Erythroblast (primary cell): Measurements from ENCODE around the gene SPAG16.

ENCODE experiments used
- GATA1 ChIP-seq: IDR thresholded peaks from 2 replicates; pipeline ENCODE4 v1.6.1; 2011; ENCODE audit warnings: low read depth, mild to moderate bottlenecking, control low read depth, low read length, moderate library complexity
- POLR2A ChIP-seq: IDR thresholded peaks from 2 replicates; pipeline ENCODE4 v1.6.1; 2011; ENCODE audit warnings: mild to moderate bottlenecking, low read length

DNA sequence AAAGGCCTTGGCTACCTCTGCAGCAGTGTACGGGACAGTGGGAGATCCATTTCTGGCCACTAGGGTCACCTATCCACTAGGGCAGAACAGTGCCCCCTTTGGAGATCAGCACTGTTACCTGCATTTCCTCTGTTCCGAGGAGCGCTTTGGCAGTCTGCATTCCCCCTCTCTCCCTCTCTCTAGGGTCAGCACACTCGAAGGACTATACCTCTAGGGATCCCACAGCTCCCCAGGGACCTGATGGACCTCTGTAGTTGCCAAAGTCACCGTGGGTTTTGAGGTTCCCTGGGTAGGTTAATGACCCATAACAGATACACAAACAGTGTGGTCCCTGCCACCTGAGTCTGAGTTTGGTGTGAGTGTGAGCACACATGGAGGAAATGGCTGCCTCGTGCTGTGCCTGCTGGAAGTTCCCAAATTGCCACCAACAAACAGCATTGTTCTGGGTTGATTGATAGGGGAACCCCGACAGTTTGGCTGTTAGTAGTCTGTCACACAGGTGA is 1026.8 kb downstream of the SPAG16 start:
- no peak for TF ChIP-seq POLR2A
- no peak for TF ChIP-seq GATA1
